Measurements from ENCODE around the gene PRKCA. TPM values are rescaled to one million over a fixed set of nuclear protein-coding genes. Genes with fewer than 3 reads are reported as not detected.
"Not testable (repeated sequence)": the region's sequence is repeated elsewhere in the genome, so short reads cannot be mapped to it uniquely, and the experiment has no call there.

The PRKCA gene
- total RNA-seq, 2 donors from 2014 or later: 10.9 to 12.4 TPM

GRCh38 chr17:66446419-66446818 lies 144.0 kb downstream of the PRKCA start:
- intact Hi-C loops (cut with DNase I): no loop called here
- DNase-seq (ENCODE audit: low spot score): no peak

DNA sequence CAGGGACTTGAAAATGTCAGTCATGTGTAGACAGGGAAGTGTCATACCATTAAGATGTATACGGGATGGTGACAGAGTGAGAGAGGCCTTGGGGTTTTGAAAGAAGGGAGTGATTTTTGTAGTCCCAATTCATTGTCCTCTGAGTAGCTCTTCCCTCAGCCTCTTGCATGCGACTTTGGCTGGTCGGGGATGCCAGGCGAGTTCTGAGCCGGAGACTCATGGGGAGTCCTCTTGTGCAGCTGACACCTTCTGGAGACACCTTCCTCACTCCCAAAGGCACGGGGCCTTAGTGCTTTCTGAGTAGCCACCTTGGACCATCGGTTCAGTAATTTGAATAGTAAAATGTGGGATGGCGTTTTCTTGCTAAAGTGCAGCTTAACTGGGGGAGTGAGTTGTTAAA lies 144.7 kb downstream of the PRKCA start:
- DNase-seq (ENCODE audit: low spot score): no peak
- intact Hi-C loops (cut with DNase I): no loop called here

- intact Hi-C loops (cut with DNase I): no loop called here
- no peak for DNase-seq (ENCODE audit: low spot score)
Observed at GRCh38 chr17:66448026-66448639, 145.7 kb downstream of the PRKCA start.

DNA sequence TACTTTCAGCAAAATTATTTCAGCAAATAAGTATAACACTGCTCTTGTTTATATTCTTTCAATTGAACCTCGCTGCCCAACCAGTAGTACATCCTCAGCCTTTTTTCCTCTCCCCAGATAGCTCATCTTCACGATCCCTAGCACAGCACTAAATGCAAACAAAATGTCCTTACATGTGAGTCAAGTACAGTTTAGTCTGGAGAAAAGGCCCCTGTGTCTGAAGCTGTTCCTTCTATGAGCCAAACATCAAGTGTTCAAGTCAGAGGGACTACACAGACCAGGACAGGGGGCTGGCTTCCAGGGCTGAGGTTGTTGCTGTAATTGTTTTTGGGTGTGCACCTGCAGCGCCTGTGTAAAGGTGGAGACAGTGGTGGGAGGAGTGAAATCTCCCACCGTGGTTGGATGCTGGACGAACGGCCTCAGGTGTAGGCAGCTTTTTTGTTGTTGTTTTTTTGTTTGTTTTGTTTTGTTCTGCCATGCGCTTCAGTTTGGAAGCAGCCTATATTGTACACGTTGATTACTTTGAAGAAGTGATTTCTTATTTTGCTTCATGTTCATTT lies 147.1 kb downstream of the PRKCA start:
- intact Hi-C loops (cut with DNase I): no loop called here
- no peak for DNase-seq (ENCODE audit: low spot score)

- intact Hi-C loops (cut with DNase I): no loop called here
- no peak for DNase-seq (ENCODE audit: low spot score)
Observed at GRCh38 chr17:66450008-66450851, 147.8 kb downstream of the PRKCA start.

DNA sequence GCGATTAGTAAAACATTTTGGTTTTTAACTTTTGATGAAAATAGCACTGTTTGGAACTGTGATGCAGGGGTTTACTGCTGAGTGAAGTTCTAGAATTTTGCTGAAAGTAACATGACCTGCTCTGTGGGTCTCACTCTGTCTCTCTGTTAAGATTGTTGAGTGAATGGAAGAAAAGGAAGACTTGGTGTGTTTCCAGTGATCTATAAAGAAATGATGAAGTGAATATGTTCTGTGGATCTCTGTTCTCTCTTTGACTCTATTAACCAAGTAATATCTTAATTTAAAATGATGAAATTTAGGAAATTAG lies 148.4 kb downstream of the PRKCA start:
- intact Hi-C loops (cut with DNase I): no loop called here
- DNase-seq (ENCODE audit: low spot score): no peak

GRCh38 chr17:66451188-66452149 lies 149.1 kb downstream of the PRKCA start:
- intact Hi-C loops (cut with DNase I): no loop called here
- no peak for DNase-seq (ENCODE audit: low spot score)

- intact Hi-C loops (cut with DNase I): no loop called here
- no peak for DNase-seq (ENCODE audit: low spot score)
Observed at GRCh38 chr17:66455060-66455459, 152.6 kb downstream of the PRKCA start.

- DNase-seq (ENCODE audit: low spot score); intact Hi-C loops (cut with DNase I): not testable (repeated sequence)
Observed at GRCh38 chr17:66457499-66457898, 155.1 kb downstream of the PRKCA start.

DNA sequence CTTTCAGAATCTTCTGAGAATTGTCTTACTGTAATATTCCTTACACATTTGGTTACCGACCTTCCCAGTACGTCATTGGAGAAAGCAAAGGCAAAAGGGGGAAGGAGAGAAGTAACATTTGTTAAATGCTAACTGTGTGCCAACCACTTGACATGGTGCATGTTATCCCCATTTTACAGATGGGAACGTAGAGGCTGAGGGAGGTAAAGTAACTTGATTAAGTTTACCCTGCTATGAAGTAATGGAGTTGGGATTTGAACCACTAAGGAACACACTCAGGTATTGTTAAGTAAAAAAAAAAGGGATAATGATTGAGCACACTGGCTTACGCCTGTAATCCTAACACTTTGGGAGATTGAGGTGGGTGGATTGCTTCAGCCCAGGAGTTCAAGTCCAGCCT lies 156.4 kb downstream of the PRKCA start:
- no peak for DNase-seq (ENCODE audit: low spot score)

DNA sequence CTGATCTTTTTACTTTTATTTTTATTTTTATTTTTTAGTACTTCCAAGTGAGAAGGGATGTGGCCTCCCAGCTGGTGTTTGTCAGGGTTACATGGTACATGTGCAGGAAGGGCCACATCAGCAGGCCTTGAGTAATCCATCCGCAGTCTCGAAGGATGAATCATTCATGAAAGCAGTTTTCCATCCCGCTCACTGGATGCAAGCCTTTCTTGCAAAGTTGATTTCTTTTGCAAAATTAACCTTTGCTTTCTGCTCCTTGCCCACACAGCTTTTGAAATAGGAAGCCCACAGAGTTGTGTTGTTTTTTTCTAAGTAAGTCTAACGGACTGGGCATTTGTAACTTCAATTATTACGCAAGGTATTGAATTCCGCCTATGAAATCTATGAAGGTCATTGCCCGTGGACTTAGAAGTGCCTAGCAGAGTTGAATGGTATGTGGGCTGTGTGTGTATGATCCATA lies 157.4 kb downstream of the PRKCA start:
- DNase-seq (ENCODE audit: low spot score): peak; percentile 83
- intact Hi-C loops (cut with DNase I): no loop called here

More for the DNA sequence above, 156.4 kb downstream of the PRKCA start:
- intact Hi-C loops (cut with DNase I): no loop called here

DNA sequence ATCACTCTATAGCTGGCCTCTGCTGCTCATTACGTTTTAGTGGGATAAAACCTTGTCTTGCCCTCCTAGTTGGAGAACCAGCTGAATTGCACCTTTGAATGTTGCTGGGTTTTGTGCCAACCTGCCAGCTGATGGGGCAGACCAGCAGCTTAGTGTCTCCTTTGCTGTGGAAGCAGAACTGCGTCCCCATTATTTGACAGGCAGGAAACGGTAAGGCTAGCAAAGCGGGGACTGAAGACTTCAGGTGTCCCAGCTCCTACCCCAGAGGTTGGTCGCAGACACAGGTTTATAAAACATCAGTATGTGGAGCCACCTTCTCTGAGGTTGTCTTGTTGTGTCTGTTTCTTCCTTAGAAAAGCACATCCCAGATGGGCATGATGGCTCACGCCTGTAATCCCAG lies 158.1 kb downstream of the PRKCA start:
- intact Hi-C loops (cut with DNase I): no loop called here
- DNase-seq (ENCODE audit: low spot score): no peak

DNA sequence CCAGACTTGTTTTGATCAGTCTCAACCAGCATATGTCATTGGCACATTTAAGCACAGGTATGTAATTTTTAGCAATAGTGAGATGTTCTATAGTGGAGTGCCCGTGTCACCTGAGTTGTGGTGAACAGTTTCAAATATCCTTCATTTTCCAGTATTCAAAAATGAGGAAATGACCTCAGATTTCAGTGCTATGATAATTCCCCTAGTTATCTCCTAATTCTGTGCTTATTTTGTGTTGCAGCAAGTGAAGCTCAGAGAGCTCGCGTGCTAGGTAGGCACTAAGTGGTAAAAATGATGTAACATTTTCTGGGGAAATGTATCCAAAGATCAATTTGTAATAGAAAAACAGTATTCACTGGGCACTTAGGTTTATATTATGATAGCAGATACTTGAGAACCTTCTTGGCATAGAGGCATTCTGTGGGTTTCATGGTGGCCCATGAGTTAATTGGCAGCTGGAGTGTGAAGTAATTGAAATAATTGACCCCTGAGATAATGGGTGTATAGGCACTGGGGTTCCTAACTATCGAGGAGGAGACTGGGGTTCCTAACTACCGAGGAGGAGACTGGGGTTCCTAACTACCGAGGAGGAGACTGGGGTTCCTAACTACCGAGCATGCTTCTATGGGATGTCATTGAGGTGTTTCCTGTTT lies 159.1 kb downstream of the PRKCA start:
- no peak for DNase-seq (ENCODE audit: low spot score)
- intact Hi-C loops (cut with DNase I): no loop called here

GRCh38 chr17:66462010-66462409 lies 159.6 kb downstream of the PRKCA start:
- intact Hi-C loops (cut with DNase I): no loop called here
- DNase-seq (ENCODE audit: low spot score): no peak

DNA sequence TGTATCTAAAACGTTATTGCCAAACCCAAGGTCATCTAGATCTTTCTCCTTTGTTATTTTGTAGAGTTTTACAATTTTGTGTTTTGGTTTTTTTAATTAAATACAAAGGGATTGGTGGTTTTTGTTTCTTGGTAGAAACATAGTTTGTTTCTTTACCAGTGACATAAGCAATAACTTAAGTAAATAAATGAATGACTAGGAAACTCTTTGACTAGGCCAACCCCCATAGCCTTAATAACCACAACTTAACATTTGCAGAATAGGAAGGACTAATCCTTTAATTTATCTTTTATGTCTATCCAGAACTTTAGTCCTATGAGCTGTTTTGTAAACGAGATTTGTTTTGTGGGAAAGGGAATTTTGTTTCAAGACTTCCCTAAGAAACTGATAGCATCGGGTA lies 162.5 kb downstream of the PRKCA start:
- intact Hi-C loops (cut with DNase I): no loop called here
- DNase-seq (ENCODE audit: low spot score): no peak

GRCh38 chr17:66465701-66466100 lies 163.3 kb downstream of the PRKCA start:
- intact Hi-C loops (cut with DNase I): no loop called here
- no peak for DNase-seq (ENCODE audit: low spot score)

DNA sequence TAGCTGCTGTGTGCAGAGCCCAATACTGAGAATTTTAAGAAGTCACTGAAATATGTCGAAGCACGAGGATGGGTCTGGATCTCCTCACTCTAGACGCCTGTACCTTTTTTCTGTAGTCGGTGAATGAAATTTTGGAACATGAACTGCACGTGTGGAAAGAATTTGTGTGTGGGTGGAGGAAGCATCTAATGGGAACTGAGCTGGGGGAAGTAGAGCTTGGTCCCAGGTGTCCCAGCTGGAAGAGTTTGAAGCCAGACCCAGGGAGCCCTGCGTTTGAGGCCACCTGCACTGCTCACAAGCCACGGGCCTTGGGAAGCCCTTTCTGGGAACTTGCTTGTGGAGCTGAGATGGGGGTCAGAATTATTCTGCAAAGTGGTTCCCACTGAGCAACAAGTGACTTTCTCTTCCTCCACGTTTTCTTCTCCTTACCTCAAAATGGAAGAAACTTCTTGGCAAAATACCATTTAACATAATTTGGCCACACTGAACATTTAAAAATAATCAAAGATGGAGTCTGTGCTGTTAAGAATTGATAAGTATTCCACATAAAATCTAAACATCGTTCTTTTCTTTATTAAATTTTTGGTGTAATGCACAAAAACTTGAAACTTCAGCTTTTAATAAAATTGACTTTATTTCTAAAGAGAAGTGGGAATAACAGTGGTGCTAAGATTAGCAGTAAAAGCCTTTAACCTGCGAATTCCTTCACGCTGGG lies 163.8 kb downstream of the PRKCA start:
- intact Hi-C loops (cut with DNase I): no loop called here
- DNase-seq (ENCODE audit: low spot score): no peak

GRCh38 chr17:66466840-66467367 lies 164.5 kb downstream of the PRKCA start:
- intact Hi-C loops (cut with DNase I): no loop called here
- no peak for DNase-seq (ENCODE audit: low spot score)
